ENCODE results near the gene MAGEA11.
"Not testable (repeated sequence)": the region's sequence is repeated elsewhere in the genome, so short reads cannot be mapped to it uniquely, and the experiment has no call there.

The MAGEA11 gene

GRCh38 chrX:149711545-149712236 is at the start of gene MAGEA11:
MAGEA11 (plus strand) TSS chrX:149712060; CDS start chrX:149713160, 1,100 bp downstream.
- no peak for DNase-seq (ENCODE audit: low read depth in 2 of 2)

GRCh38 chrX:149675088-149675487 is 36.8 kb upstream of the MAGEA11 start:
- not testable (repeated sequence) for DNase-seq (ENCODE audit: low read depth in 2 of 2)

GRCh38 chrX:149675554-149675953 is 36.3 kb upstream of the MAGEA11 start:
- not testable (repeated sequence) for DNase-seq (ENCODE audit: low read depth in 2 of 2)

- not testable (repeated sequence) for DNase-seq (ENCODE audit: low read depth in 2 of 2)
These were observed 32.6 kb upstream of the MAGEA11 start for GRCh38 chrX:149679164-149679678.

GRCh38 chrX:149681182-149681581 is 30.7 kb upstream of the MAGEA11 start:
- no peak for DNase-seq (ENCODE audit: low read depth in 2 of 2)

GRCh38 chrX:149682031-149682430 is 29.8 kb upstream of the MAGEA11 start:
- DNase-seq (ENCODE audit: low read depth in 2 of 2), result no peak

GRCh38 chrX:149682956-149683947 is 28.6 kb upstream of the MAGEA11 start:
- no peak for DNase-seq (ENCODE audit: low read depth in 2 of 2)

- no peak for DNase-seq (ENCODE audit: low read depth in 2 of 2)
These were observed 27.7 kb upstream of the MAGEA11 start for GRCh38 chrX:149683966-149684730.

GRCh38 chrX:149687991-149688390 is 23.9 kb upstream of the MAGEA11 start:
- DNase-seq (ENCODE audit: low read depth in 2 of 2), result no peak

- no peak for DNase-seq (ENCODE audit: low read depth in 2 of 2)
These were observed 23.3 kb upstream of the MAGEA11 start for GRCh38 chrX:149688552-149688951.

GRCh38 chrX:149691794-149692193 is 20.1 kb upstream of the MAGEA11 start:
- DNase-seq (ENCODE audit: low read depth in 2 of 2), result no peak

- not testable (repeated sequence) for DNase-seq (ENCODE audit: low read depth in 2 of 2)
These were observed 19.1 kb upstream of the MAGEA11 start for GRCh38 chrX:149692686-149693272.

GRCh38 chrX:149699761-149700160 is 12.1 kb upstream of the MAGEA11 start:
- DNase-seq (ENCODE audit: low read depth in 2 of 2), result no peak

- no peak for DNase-seq (ENCODE audit: low read depth in 2 of 2)
These were observed 7.2 kb upstream of the MAGEA11 start for GRCh38 chrX:149704664-149705063.

- DNase-seq (ENCODE audit: low read depth in 2 of 2), result no peak
These were observed 4.5 kb upstream of the MAGEA11 start for GRCh38 chrX:149707147-149707901.

- DNase-seq (ENCODE audit: low read depth in 2 of 2), result no peak
These were observed 971 bp downstream of the MAGEA11 start for GRCh38 chrX:149712831-149713230.

GRCh38 chrX:149713279-149714050 is 1.6 kb downstream of the MAGEA11 start:
- DNase-seq (ENCODE audit: low read depth in 2 of 2), result no peak

GRCh38 chrX:149715468-149715867 is 3.6 kb downstream of the MAGEA11 start:
- DNase-seq (ENCODE audit: low read depth in 2 of 2), result no peak

- DNase-seq (ENCODE audit: low read depth in 2 of 2), result no peak
These were observed 4.8 kb downstream of the MAGEA11 start for GRCh38 chrX:149716632-149717031.

GRCh38 chrX:149717803-149718202 is 5.9 kb downstream of the MAGEA11 start:
- no peak for DNase-seq (ENCODE audit: low read depth in 2 of 2)

All from stimulated activated CD4-positive, alpha-beta T cell treated with anti-CD3 and anti-CD28 coated beads, Interleukin-1b, Interleukin-23, amount 100 ng/mL, for 4 hours (primary cell).